Measurements from ENCODE around the gene DNAH11.

The DNAH11 gene

GRCh38 chr7:21784989-21785388 lies 242.2 kb downstream of the DNAH11 start:
- no peak overlapping the region for H3K27ac ChIP-seq
- TF ChIP-seq ZFX (IDR thresholded peaks at IDR 0.05; ENCODE audit: borderline replicate concordance), result no peak
- no peak for TF ChIP-seq CTCF (IDR thresholded peaks at IDR 0.05)

GRCh38 chr7:21805791-21806190 lies 263.0 kb downstream of the DNAH11 start:
- TF ChIP-seq CTCF (IDR thresholded peaks at IDR 0.05), result no peak
- no peak for TF ChIP-seq ZFX (IDR thresholded peaks at IDR 0.05; ENCODE audit: borderline replicate concordance)
- H3K27ac ChIP-seq, result no peak overlapping the region

GRCh38 chr7:21806388-21806787 lies 263.5 kb downstream of the DNAH11 start:
- TF ChIP-seq ZFX (IDR thresholded peaks at IDR 0.05; ENCODE audit: borderline replicate concordance) (no peak), CTCF (IDR thresholded peaks at IDR 0.05) (no peak)
- H3K27ac ChIP-seq, result no peak overlapping the region

- no peak overlapping the region for H3K27ac ChIP-seq
- TF ChIP-seq ZFX (IDR thresholded peaks at IDR 0.05; ENCODE audit: borderline replicate concordance) (no peak), CTCF (IDR thresholded peaks at IDR 0.05) (no peak)
Measured at GRCh38 chr7:21819048-21819447, 276.2 kb downstream of the DNAH11 start.

GRCh38 chr7:21828841-21829240 lies 286.0 kb downstream of the DNAH11 start:
- H3K27ac ChIP-seq, result no peak overlapping the region
- TF ChIP-seq ZFX (IDR thresholded peaks at IDR 0.05; ENCODE audit: borderline replicate concordance) (no peak), CTCF (IDR thresholded peaks at IDR 0.05) (no peak)

GRCh38 chr7:21829731-21830130 lies 286.9 kb downstream of the DNAH11 start:
- TF ChIP-seq ZFX (IDR thresholded peaks at IDR 0.05; ENCODE audit: borderline replicate concordance), result no peak
- no peak for TF ChIP-seq CTCF (IDR thresholded peaks at IDR 0.05)
- H3K27ac ChIP-seq, result no peak overlapping the region

- no peak overlapping the region for H3K27ac ChIP-seq
- TF ChIP-seq CTCF (IDR thresholded peaks at IDR 0.05) (no peak), ZFX (IDR thresholded peaks at IDR 0.05; ENCODE audit: borderline replicate concordance) (no peak)
Measured at GRCh38 chr7:21844742-21845141, 301.9 kb downstream of the DNAH11 start.
